Measurements from ENCODE around the gene ISX.

- TF ChIP-seq CTCF (IDR thresholded peaks at IDR 0.05; ENCODE audit: low read depth, low read length) (no peak), POLR2A (IDR thresholded peaks at IDR 0.05; ENCODE audit: extremely low read depth, insufficient read length) (no peak), MAX (IDR thresholded peaks at IDR 0.05; ENCODE audit: low read depth, low read length) (no peak), MYC (IDR thresholded peaks at IDR 0.05; ENCODE audit: low read depth, low read length) (no peak)
Observed at GRCh38 chr22:35126993-35127392, 61.0 kb downstream of the ISX start.

Data from NB4 (cell line).